IMR-90 (cell line): ENCODE data around the gene MYCBP. TPM values are rescaled to one million over a fixed set of nuclear protein-coding genes. Genes with fewer than 3 reads are reported as not detected.

Experiments
- ATAC-seq: fragments of 200-7000 bp; cut with Tn5 transposase; 2 replicates; pipeline ENCODE4 v1.9.1; 2020; ENCODE audit warnings: low read depth, mild to moderate bottlenecking, moderate library complexity
- BruUV-seq: library from RNA; stranded (reverse); fragments of 400-500 nt; replicated peaks from 2 replicates; lab custom pipeline; 2021; lab: Mats Ljungman, UMichigan
- CTCF ChIA-PET: fragments of 300-600 bp; formaldehyde crosslinking; extraction: SDS; loops from one replicate; lab custom pipeline; 2021; ENCODE audit warnings: antibody characterized with exemption; lab: Yijun Ruan, JAX
- POLR2A ChIA-PET: fragments of 300-600 bp; sonication (Branson Sonifier 250); formaldehyde crosslinking; loops from one replicate; lab custom pipeline; 2022; ENCODE audit warnings: antibody characterized with exemption; ENCODE audit not compliant: unreplicated experiment; lab: Charles Lee
- DNase-seq: peaks from one replicate; pipeline ENCODE4 v3.0.0; 2013
- H2AFZ ChIP-seq: replicated peaks from 2 replicates; pipeline ENCODE3; 2013; ENCODE audit warnings: low read length, mild to moderate bottlenecking; ENCODE audit not compliant: poor library complexity
- H2AK5ac ChIP-seq: 2 replicates; pipeline ENCODE4 v1.6.1; 2013; ENCODE audit warnings: low read depth, low read length, inconsistent platforms
- H2AK9ac ChIP-seq: replicated peaks from 2 replicates; pipeline ENCODE3; 2013; ENCODE audit warnings: mild to moderate bottlenecking, low read depth, low read length, moderate library complexity; ENCODE audit not compliant: poor library complexity
- H2BK120ac ChIP-seq: 2 replicates; pipeline ENCODE4 v1.6.1; 2013; ENCODE audit warnings: low read depth, low read length, inconsistent platforms
- H2BK15ac ChIP-seq: 3 replicates; pipeline ENCODE4 v1.6.1; 2013; ENCODE audit warnings: low read depth, low read length, inconsistent platforms
- H2BK20ac ChIP-seq: 2 replicates; pipeline ENCODE4 v1.6.1; 2013; ENCODE audit warnings: low read depth, mild to moderate bottlenecking, inconsistent platforms, low read length, moderate library complexity
- H2BK5ac ChIP-seq: 2 replicates; pipeline ENCODE4 v1.6.1; 2013; ENCODE audit warnings: mild to moderate bottlenecking, low read depth, low read length, inconsistent platforms; ENCODE audit not compliant: poor library complexity, severe bottlenecking
- H3K14ac ChIP-seq: replicated peaks from 2 replicates; pipeline ENCODE4 v1.6.1; 2013; ENCODE audit warnings: low read depth, low read length, inconsistent platforms
- H3K18ac ChIP-seq: 2 replicates; pipeline ENCODE4 v1.6.1; 2013; ENCODE audit warnings: low read depth, low read length, control low read depth
- H3K23ac ChIP-seq: 2 replicates; pipeline ENCODE4 v1.6.1; 2013; ENCODE audit warnings: low read depth, low read length, inconsistent platforms
- H3K27ac ChIP-seq: 2 replicates; pipeline ENCODE4 v1.5.1; 2013; ENCODE audit warnings: mild to moderate bottlenecking, control low read depth, low read length; ENCODE audit not compliant: insufficient read depth
- H3K27me3 ChIP-seq: 2 replicates; pipeline ENCODE4 v1.6.1; 2013; ENCODE audit warnings: low read length; ENCODE audit not compliant: control insufficient read depth, insufficient read depth
- H3K36me3 ChIP-seq: 2 replicates; pipeline ENCODE4 v1.6.1; 2013; ENCODE audit warnings: low read length, mixed read lengths; ENCODE audit not compliant: control insufficient read depth, insufficient read depth
- H3K4ac ChIP-seq: 2 replicates; pipeline ENCODE4 v1.6.1; 2013; ENCODE audit warnings: low read depth, low read length, inconsistent platforms
- H3K4me1 ChIP-seq: 2 replicates; pipeline ENCODE4 v1.6.1; 2013; ENCODE audit warnings: low read length, mixed read lengths; ENCODE audit not compliant: control insufficient read depth, insufficient read depth
- H3K4me2 ChIP-seq: 2 replicates; pipeline ENCODE4 v1.6.1; 2013; ENCODE audit warnings: low read depth, mild to moderate bottlenecking, control low read depth, low read length, moderate library complexity
- H3K4me3 ChIP-seq: 2 replicates; pipeline ENCODE4 v1.5.1; 2013; ENCODE audit warnings: low read depth, mild to moderate bottlenecking, control low read depth, low read length, moderate library complexity; ENCODE audit not compliant: insufficient read depth
- H3K56ac ChIP-seq: 2 replicates; pipeline ENCODE4 v1.6.1; 2013; ENCODE audit warnings: low read length, inconsistent platforms; ENCODE audit not compliant: insufficient read depth; ENCODE audit errors: extremely low read depth
- H3K79me1 ChIP-seq, 2 experiments: 2 replicates each; pipeline ENCODE4 v1.6.1; 2013; ENCODE audit warnings: low read length in 2 of 2, inconsistent platforms in 1 of 2, low read depth in 1 of 2
- H3K9ac ChIP-seq: 2 replicates; pipeline ENCODE4 v1.6.1; 2013; ENCODE audit warnings: low read depth, low read length, control low read depth
- H3K9me1 ChIP-seq: 2 replicates; pipeline ENCODE4 v1.6.1; 2013; ENCODE audit warnings: low read length, inconsistent platforms; ENCODE audit not compliant: insufficient read depth
- H3K9me3 ChIP-seq: 2 replicates; pipeline ENCODE4 v1.6.1; 2013; ENCODE audit warnings: low read length; ENCODE audit not compliant: control insufficient read depth, insufficient read depth
- H4K20me1 ChIP-seq: 2 replicates; pipeline ENCODE4 v1.6.1; 2013; ENCODE audit warnings: low read length, inconsistent platforms; ENCODE audit not compliant: insufficient read depth
- H4K5ac ChIP-seq: 2 replicates; pipeline ENCODE4 v1.6.1; 2013; ENCODE audit warnings: mild to moderate bottlenecking, low read depth, low read length, control low read depth
- H4K8ac ChIP-seq, 2 experiments: 2 replicates each; pipeline ENCODE4 v1.6.1; 2013; ENCODE audit warnings: low read depth in 2 of 2, low read length in 2 of 2, control low read depth in 1 of 2, inconsistent platforms in 1 of 2
- H4K91ac ChIP-seq: 2 replicates; pipeline ENCODE4 v1.6.1; 2013; ENCODE audit warnings: low read depth, low read length, inconsistent platforms; ENCODE audit not compliant: insufficient read depth
- CHD1 ChIP-seq: IDR thresholded peaks from 2 replicates; pipeline ENCODE4 v1.6.1; 2012; ENCODE audit warnings: low read depth, low read length, improper control_type of control experiment
- CTCF ChIP-seq: conservative IDR thresholded peaks from 2 replicates; pipeline ENCODE4 v1.5.1; 2012; ENCODE audit warnings: mild to moderate bottlenecking, low read depth, low read length, improper control_type of control experiment
- ELK1 ChIP-seq: fragments of 150-350 bp; IDR thresholded peaks from 2 replicates; pipeline ENCODE4 v1.6.1; 2016; ENCODE audit warnings: low read depth, mild to moderate bottlenecking, low read length, moderate library complexity, borderline replicate concordance
- FOS ChIP-seq: fragments of 150-350 bp; IDR thresholded peaks from 2 replicates; pipeline ENCODE4 v1.6.1; 2016; ENCODE audit warnings: low read depth, low read length
- MAZ ChIP-seq: IDR thresholded peaks from 2 replicates; pipeline ENCODE4 v1.6.1; 2012; ENCODE audit warnings: low read depth, mild to moderate bottlenecking, low read length, improper control_type of control experiment, moderate library complexity, borderline replicate concordance
- MXI1 ChIP-seq: IDR thresholded peaks from 2 replicates; pipeline ENCODE4 v1.6.1; 2012; ENCODE audit warnings: low read depth, mild to moderate bottlenecking, low read length, moderate library complexity, borderline replicate concordance
- POLR2A ChIP-seq: IDR thresholded peaks from 2 replicates; pipeline ENCODE4 v1.6.1; 2012; ENCODE audit warnings: mild to moderate bottlenecking, low read depth, low read length
- RAD21 ChIP-seq: IDR thresholded peaks from 2 replicates; pipeline ENCODE4 v1.6.1; 2012; ENCODE audit warnings: low read length, improper control_type of control experiment
- RCOR1 ChIP-seq: IDR thresholded peaks from 2 replicates; pipeline ENCODE4 v1.6.1; 2012; ENCODE audit warnings: mild to moderate bottlenecking, low read length, improper control_type of control experiment; ENCODE audit not compliant: insufficient replicate concordance
- RFX5 ChIP-seq: IDR thresholded peaks from 2 replicates; pipeline ENCODE4 v1.8.0; 2012; ENCODE audit warnings: low read depth, mild to moderate bottlenecking, low read length, moderate library complexity
- SMC3 ChIP-seq: fragments of 150-350 bp; IDR thresholded peaks from 2 replicates; pipeline ENCODE4 v1.6.1; 2016; ENCODE audit warnings: low read depth, mild to moderate bottlenecking, antibody characterized with exemption, low read length, moderate library complexity
- USF2 ChIP-seq: fragments of 150-350 bp; IDR thresholded peaks from 2 replicates; pipeline ENCODE4 v1.6.1; 2017; ENCODE audit warnings: mild to moderate bottlenecking, antibody characterized with exemption, low read length, low read depth
- WGBS, 2 experiments: methylation state at CpG; one replicate each; pipeline versions ENCODE4 v1.1.5 to v1.1.7; 2013; ENCODE audit warnings: missing lambda C conversion rate in 2 of 2; ENCODE audit not compliant: insufficient read length in 1 of 2; ENCODE audit errors: extremely low coverage in 2 of 2; 5-methylcytosine and 5-hydroxymethylcytosine counted together
- dilution Hi-C: fragments of 300-500 bp; cut with HindIII; formaldehyde crosslinking; loops from one replicate; pipeline ENCODE4 v1.14.3; 2018; ENCODE audit warnings: low sequenced_read_pairs; ENCODE audit not compliant: unreplicated experiment
- in situ Hi-C: fragments of 300-500 bp; cut with MboI; formaldehyde crosslinking; loops from 3 replicates; pipeline ENCODE4 v1.14.3; 2019; ENCODE audit warnings: low sequenced_read_pairs, inconsistent platforms, mixed read lengths
- intact Hi-C: fragments of 100-400 bp; cut with micrococcal nuclease; formaldehyde crosslinking; loops from 2 replicates; pipeline ENCODE4 v1.10.0; 2022
- polyA plus RNA-seq, 3 experiments: library from polyadenylated mRNA; depleted of rRNA; stranded (reverse); fragments of >200 nt; gene quantifications; 2 replicates each; pipeline ENCODE4 v1.2.3, GENCODE V29; 2012; ENCODE audit warnings: low replicate concordance in 1 of 3
- total RNA-seq: library from RNA; depleted of rRNA; stranded (reverse); fragments of >200 nt; gene quantifications from 2 replicates; pipeline ENCODE4 v1.2.3, GENCODE V29; 2012

The MYCBP gene
- total and polyA plus RNA-seq, 2 of the 4 experiments (the other 2 are of a cell fraction): 9.9 to 11.9 TPM

GRCh38 chr1:38859561-38860453 lies 13.3 kb downstream of the MYCBP start, which contains the start of gene RRAGC:
RRAGC (minus strand) TSS chr1:38859772; CDS start chr1:38859646, 126 bp downstream.
- Histone ChIP-seq H3K9ac (peak within 1 kb of the TSS; percentile 96), H4K5ac (peak within 1 kb of the TSS; percentile 84), H3K4me1 (peaks cover 2% of the 10 kb centered on the region; the same call in 1 of the 2 replicates), H2AK9ac (peak within 1 kb of the TSS; percentile 97), H3K23ac (peak within 1 kb of the TSS; percentile 95), H3K27ac (peak within 1 kb of the TSS; percentile 80), H2BK5ac (peak within 1 kb of the TSS; percentile 69), H4K20me1 (peaks cover 3% of the 10 kb centered on the region; the same call in 1 of the 2 replicates), H3K9me3 (no peaks in the 10 kb centered on the region), H3K36me3 (peaks cover 6% of the 10 kb centered on the region), H2BK120ac (peak within 1 kb of the TSS; percentile 35), H3K56ac (peak within 1 kb of the TSS; percentile 84; the same call in 1 of the 2 replicates), H3K4me3 (peak within 1 kb of the TSS; percentile 92), H2BK20ac (peak within 1 kb of the TSS; percentile 36; the same call in 1 of the 2 replicates), H3K79me1 (peaks cover 33 to 58% of the 10 kb centered on the region in 2 experiments), H4K91ac (peak within 1 kb of the TSS; percentile 75), H3K14ac (peak within 1 kb of the TSS; percentile 98), H3K27me3 (no peaks in the 10 kb centered on the region), H2AK5ac (peak within 1 kb of the TSS; percentile 57), H3K4ac (peak within 1 kb of the TSS; percentile 96), H2BK15ac (peak within 1 kb of the TSS; percentile 63; the same call in 2 of the 3 replicates), H2AFZ (peak within 1 kb of the TSS; percentile 97), H4K8ac (peak within 1 kb of the TSS; percentile 91 to 94), H3K18ac (peak within 1 kb of the TSS; percentile 67), H3K9me1 (no peaks in the 10 kb centered on the region; the same call in 1 of the 2 replicates), H3K4me2 (peak within 1 kb of the TSS; percentile 98)
- CTCF ChIA-PET: interaction anchor here (0.6 to 0.9 kb wide), 2 partner anchors 233 to 753 kb away, joined by 3 read pairs; no protein-coding TSS in a partner anchor
- POLR2A ChIA-PET: interaction anchor here (0.6 kb wide), 1 partner anchor 909 kb away, joined by 3 read pairs; no protein-coding TSS in a partner anchor
- ATAC-seq: peak; percentile 98
- WGBS, 2 experiments: 0% methylated on average over 5 of the region's 70 CpGs; no CpG with 5 or more reads in 1 of the 2 experiments
- peak; percentile 97 for DNase-seq
- intact Hi-C loops: loop anchor here (1.0 to 2.0 kb wide), 2 partner anchors 131 to 166 kb away; partner anchors contain the start of genes AKIRIN1 and NDUFS5
- in situ Hi-C loops: loop anchor here (5.0 to 25.0 kb wide), 2 partner anchors 227 to 677 kb away; no protein-coding TSS in a partner anchor
- no TSS peak for BruUV-seq
- dilution Hi-C loops: no loop called here
- TF ChIP-seq POLR2A (peak; percentile 64), RFX5 (no peak), RAD21 (no peak), MAZ (peak; percentile 96), FOS (peak; percentile 99), USF2 (peak; percentile 100), CHD1 (no peak), ELK1 (no peak), SMC3 (no peak), RCOR1 (no peak), MXI1 (peak; percentile 81; the same call in 1 of the 2 replicates), CTCF (no peak)
